Neutrophil (primary cell): ENCODE results near the gene CHD9.

Experiments
- H3K27ac ChIP-seq: fragments of 200-600 bp; sonication (generic); 2 replicates; pipeline ENCODE4 v1.5.1; 2016; ENCODE audit warnings: mild to moderate bottlenecking, moderate library complexity
- H3K27me3 ChIP-seq: fragments of 200-600 bp; sonication (generic); 2 replicates; pipeline ENCODE4 v1.6.0; 2016; ENCODE audit warnings: mild to moderate bottlenecking
- H3K36me3 ChIP-seq: fragments of 200-600 bp; sonication (generic); 2 replicates; pipeline ENCODE4 v1.5.1; 2017
- H3K4me1 ChIP-seq, 2 experiments: fragments of 200-600 bp in 1 of 2; sonication (generic) in 1 of 2; 1 replicate in 1 of 2; 2 replicates in 1 of 2; pipeline versions ENCODE4 v1.5.1 to v1.6.1; 2013 to 2016; ENCODE audit warnings: low read depth in 1 of 2, low read length in 1 of 2, mild to moderate bottlenecking in 1 of 2, moderate library complexity in 1 of 2; ENCODE audit not compliant: control insufficient read depth in 1 of 2, insufficient read depth in 1 of 2
- H3K4me3 ChIP-seq, 2 experiments: fragments of 200-600 bp in 1 of 2; sonication (generic) in 1 of 2; 1 replicate in 1 of 2; 2 replicates in 1 of 2; pipeline ENCODE4 v1.5.1; 2013 to 2016; ENCODE audit warnings: low read depth in 1 of 2, low read length in 1 of 2, mild to moderate bottlenecking in 1 of 2, moderate library complexity in 1 of 2
- H3K9me3 ChIP-seq: fragments of 200-600 bp; sonication (generic); 2 replicates; pipeline ENCODE4 v1.5.1; 2016
- CTCF ChIP-seq: fragments of 200-600 bp; sonication (generic); IDR thresholded peaks from 2 replicates; pipeline ENCODE4 v1.5.1; 2016; ENCODE audit warnings: antibody characterized with exemption

The CHD9 gene

GRCh38 chr16:53115047-53115446 lies 60.3 kb downstream of the CHD9 start:
- H3K4me1 ChIP-seq, result no peaks in the 10 kb centered on the region
- no peak overlapping the region for H3K4me3 ChIP-seq
- H3K36me3 ChIP-seq, result no peaks in the 10 kb centered on the region
- H3K9me3 ChIP-seq, result no peaks in the 10 kb centered on the region
- H3K27ac ChIP-seq, result no peak overlapping the region
- H3K27me3 ChIP-seq, result no peaks in the 10 kb centered on the region
- TF ChIP-seq CTCF, result no peak

GRCh38 chr16:53115773-53116172 lies 61.0 kb downstream of the CHD9 start:
- no peaks in the 10 kb centered on the region for H3K27me3 ChIP-seq
- TF ChIP-seq CTCF, result no peak
- no peaks in the 10 kb centered on the region for H3K9me3 ChIP-seq
- H3K27ac ChIP-seq, result no peak overlapping the region
- no peaks in the 10 kb centered on the region for H3K4me1 ChIP-seq
- H3K4me3 ChIP-seq, result no peak overlapping the region
- no peaks in the 10 kb centered on the region for H3K36me3 ChIP-seq

GRCh38 chr16:53121043-53121620 lies 66.3 kb downstream of the CHD9 start:
- no peak for TF ChIP-seq CTCF
- no peaks in the 10 kb centered on the region for H3K9me3 ChIP-seq
- H3K4me1 ChIP-seq, result peaks cover 0 to 4% of the 10 kb centered on the region in 2 experiments
- no peak overlapping the region for H3K4me3 ChIP-seq
- H3K27me3 ChIP-seq, result no peaks in the 10 kb centered on the region
- no peak overlapping the region for H3K27ac ChIP-seq
- no peaks in the 10 kb centered on the region for H3K36me3 ChIP-seq

- no peak for TF ChIP-seq CTCF
- no peaks in the 10 kb centered on the region for H3K27me3 ChIP-seq
- peaks cover 0 to 4% of the 10 kb centered on the region in 2 experiments for H3K4me1 ChIP-seq
- no peak overlapping the region for H3K27ac ChIP-seq
- no peaks in the 10 kb centered on the region for H3K9me3 ChIP-seq
- H3K36me3 ChIP-seq, result no peaks in the 10 kb centered on the region
- H3K4me3 ChIP-seq, result no peak overlapping the region
Measured at GRCh38 chr16:53121661-53122060, 66.9 kb downstream of the CHD9 start.

DNA sequence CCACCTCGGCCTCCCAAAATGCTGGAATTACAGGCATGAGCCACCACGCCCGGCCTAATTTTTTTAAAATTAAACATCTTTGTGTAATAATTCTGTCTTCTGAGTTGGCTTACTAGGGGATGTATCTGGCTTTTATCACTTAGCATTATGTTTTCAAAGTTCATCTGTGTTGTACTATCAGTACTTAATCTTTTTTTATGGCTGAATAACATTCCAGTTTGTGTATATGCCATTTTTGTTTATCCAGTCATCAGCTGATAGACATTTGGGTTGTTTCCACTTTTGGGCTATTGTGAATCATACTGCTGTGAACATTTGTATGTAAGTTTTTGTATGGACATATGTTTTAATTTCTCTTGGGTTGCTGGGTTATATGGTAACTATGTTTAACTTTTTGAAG lies 69.0 kb downstream of the CHD9 start:
- Histone ChIP-seq H3K4me1 (peaks cover 0 to 4% of the 10 kb centered on the region in 2 experiments), H3K27me3 (no peaks in the 10 kb centered on the region), H3K36me3 (no peaks in the 10 kb centered on the region), H3K27ac (no peak overlapping the region), H3K9me3 (no peaks in the 10 kb centered on the region), H3K4me3 (no peak overlapping the region)
- no peak for TF ChIP-seq CTCF

DNA sequence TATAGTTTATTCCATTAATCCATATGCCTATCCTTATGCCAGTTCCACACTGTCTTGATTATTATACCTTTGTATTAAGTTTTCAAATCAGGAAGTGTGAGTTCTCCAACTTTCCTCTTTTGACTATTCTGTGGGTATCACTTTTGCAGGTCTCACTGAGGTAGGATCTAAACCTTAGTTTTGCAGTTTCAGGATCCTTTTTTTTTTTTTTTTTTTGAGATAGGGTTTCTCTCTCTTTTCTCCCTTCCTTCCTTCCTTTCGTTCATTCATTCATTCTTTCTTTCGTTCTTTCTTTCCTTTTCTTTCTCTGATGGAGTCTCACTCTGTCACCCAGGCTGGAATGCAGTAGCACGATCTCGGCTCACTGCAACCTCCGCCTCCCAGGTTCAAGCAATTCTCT lies 71.6 kb downstream of the CHD9 start:
- no peaks in the 10 kb centered on the region for H3K27me3 ChIP-seq
- peaks cover 9% of the 10 kb centered on the region in 2 experiments for H3K4me1 ChIP-seq
- no peak overlapping the region for H3K27ac ChIP-seq
- TF ChIP-seq CTCF, result no peak
- H3K36me3 ChIP-seq, result no peaks in the 10 kb centered on the region
- no peak overlapping the region for H3K4me3 ChIP-seq
- no peaks in the 10 kb centered on the region for H3K9me3 ChIP-seq
